ENCODE results near the gene TWNK.

Gene TWNK

GRCh38 chr10:100988166-100988565, 823 bp downstream of the TWNK start:
- Histone ChIP-seq H3K4me3 (ENCODE audit: low read length) (peak overlapping the region; percentile 95), H3K27ac (ENCODE audit: low read depth, low read length) (no peak overlapping the region), H3K27me3 (ENCODE audit: control insufficient read depth, insufficient read depth, low read length) (no peaks in the 10 kb centered on the region), H3K9ac (ENCODE audit: low read length) (no peak overlapping the region), H3K4me1 (ENCODE audit: control insufficient read depth, insufficient read depth, low read length) (peaks cover 14% of the 10 kb centered on the region), H3K36me3 (ENCODE audit: control insufficient read depth, insufficient read depth, low read length) (peaks cover 16% of the 10 kb centered on the region)

- Histone ChIP-seq H3K36me3 (ENCODE audit: control insufficient read depth, insufficient read depth, low read length) (peaks cover 16% of the 10 kb centered on the region), H3K9ac (ENCODE audit: low read length) (no peak overlapping the region), H3K4me3 (ENCODE audit: low read length) (no peak overlapping the region)
Observed at GRCh38 chr10:100989088-100989487, 1.7 kb downstream of the TWNK start.

GRCh38 chr10:100993986-100994708, 6.8 kb downstream of the TWNK start:
- Histone ChIP-seq H3K36me3 (ENCODE audit: control insufficient read depth, insufficient read depth, low read length) (peaks cover 11% of the 10 kb centered on the region), H3K9ac (ENCODE audit: low read length) (no peak overlapping the region)

More at GRCh38 chr10:100989088-100989487, 1.7 kb downstream of the TWNK start:
- Histone ChIP-seq H3K27ac (ENCODE audit: low read depth, low read length) (no peak overlapping the region), H3K4me1 (ENCODE audit: control insufficient read depth, insufficient read depth, low read length) (peaks cover 14% of the 10 kb centered on the region), H3K27me3 (ENCODE audit: control insufficient read depth, insufficient read depth, low read length) (no peaks in the 10 kb centered on the region)

GRCh38 chr10:100995181-100995580, 7.8 kb downstream of the TWNK start:
- Histone ChIP-seq H3K27me3 (ENCODE audit: control insufficient read depth, insufficient read depth, low read length) (no peaks in the 10 kb centered on the region), H3K27ac (ENCODE audit: low read depth, low read length) (no peak overlapping the region), H3K36me3 (ENCODE audit: control insufficient read depth, insufficient read depth, low read length) (peaks cover 11% of the 10 kb centered on the region), H3K4me3 (ENCODE audit: low read length) (no peak overlapping the region), H3K4me1 (ENCODE audit: control insufficient read depth, insufficient read depth, low read length) (peaks cover 10% of the 10 kb centered on the region), H3K9ac (ENCODE audit: low read length) (no peak overlapping the region)

More at GRCh38 chr10:100993986-100994708, 6.8 kb downstream of the TWNK start:
- H3K4me1 ChIP-seq (ENCODE audit: control insufficient read depth, insufficient read depth, low read length), result peaks cover 10% of the 10 kb centered on the region
- H3K4me3 ChIP-seq (ENCODE audit: low read length), result no peak overlapping the region
- H3K27me3 ChIP-seq (ENCODE audit: control insufficient read depth, insufficient read depth, low read length), result no peaks in the 10 kb centered on the region
- H3K27ac ChIP-seq (ENCODE audit: low read depth, low read length), result no peak overlapping the region

GRCh38 chr10:100996678-100997359, 9.5 kb downstream of the TWNK start:
- Histone ChIP-seq H3K36me3 (ENCODE audit: control insufficient read depth, insufficient read depth, low read length) (no peaks in the 10 kb centered on the region), H3K9ac (ENCODE audit: low read length) (peak overlapping the region; percentile 42), H3K27ac (ENCODE audit: low read depth, low read length) (peak overlapping the region; percentile 93), H3K4me3 (ENCODE audit: low read length) (peak overlapping the region; percentile 79), H3K4me1 (ENCODE audit: control insufficient read depth, insufficient read depth, low read length) (peaks cover 22% of the 10 kb centered on the region), H3K27me3 (ENCODE audit: control insufficient read depth, insufficient read depth, low read length) (no peaks in the 10 kb centered on the region)

- Histone ChIP-seq H3K36me3 (ENCODE audit: control insufficient read depth, insufficient read depth, low read length) (no peaks in the 10 kb centered on the region), H3K27ac (ENCODE audit: low read depth, low read length) (peak overlapping the region; percentile 93), H3K4me3 (ENCODE audit: low read length) (peak overlapping the region; percentile 79), H3K9ac (ENCODE audit: low read length) (peak overlapping the region; percentile 50), H3K4me1 (ENCODE audit: control insufficient read depth, insufficient read depth, low read length) (peaks cover 30% of the 10 kb centered on the region), H3K27me3 (ENCODE audit: control insufficient read depth, insufficient read depth, low read length) (no peaks in the 10 kb centered on the region)
Observed at GRCh38 chr10:100997360-100998182, 10.2 kb downstream of the TWNK start.

- peaks cover 5% of the 10 kb centered on the region for H3K36me3 ChIP-seq (ENCODE audit: control insufficient read depth, insufficient read depth, low read length)
- peaks cover 30% of the 10 kb centered on the region for H3K4me1 ChIP-seq (ENCODE audit: control insufficient read depth, insufficient read depth, low read length)
- H3K27ac ChIP-seq (ENCODE audit: low read depth, low read length), result peak overlapping the region; percentile 93
- no peaks in the 10 kb centered on the region for H3K27me3 ChIP-seq (ENCODE audit: control insufficient read depth, insufficient read depth, low read length)
- H3K4me3 ChIP-seq (ENCODE audit: low read length), result peak overlapping the region; percentile 79
- H3K9ac ChIP-seq (ENCODE audit: low read length), result peak overlapping the region; percentile 59
Observed at GRCh38 chr10:100998183-100998990, 11.0 kb downstream of the TWNK start.

- no peaks in the 10 kb centered on the region for H3K27me3 ChIP-seq (ENCODE audit: control insufficient read depth, insufficient read depth, low read length)
- peak overlapping the region; percentile 68 for H3K9ac ChIP-seq (ENCODE audit: low read length)
- H3K36me3 ChIP-seq (ENCODE audit: control insufficient read depth, insufficient read depth, low read length), result peaks cover 10% of the 10 kb centered on the region
- peak overlapping the region; percentile 79 for H3K4me3 ChIP-seq (ENCODE audit: low read length)
- peak overlapping the region; percentile 93 for H3K27ac ChIP-seq (ENCODE audit: low read depth, low read length)
- H3K4me1 ChIP-seq (ENCODE audit: control insufficient read depth, insufficient read depth, low read length), result peaks cover 30% of the 10 kb centered on the region
Observed at GRCh38 chr10:100998991-100999741, 11.8 kb downstream of the TWNK start.

GRCh38 chr10:100999742-101000126, 12.4 kb downstream of the TWNK start, which contains the start of gene LZTS2:
LZTS2 (plus strand) TSS chr10:100999808; CDS start chr10:101002539, 2,731 bp downstream.
- peaks cover 30% of the 10 kb centered on the region for H3K4me1 ChIP-seq (ENCODE audit: control insufficient read depth, insufficient read depth, low read length)
- peaks cover 10% of the 10 kb centered on the region for H3K36me3 ChIP-seq (ENCODE audit: control insufficient read depth, insufficient read depth, low read length)

GRCh38 chr10:101000127-101000914, 13.0 kb downstream of the TWNK start:
- Histone ChIP-seq H3K4me1 (ENCODE audit: control insufficient read depth, insufficient read depth, low read length) (peaks cover 30% of the 10 kb centered on the region), H3K27ac (ENCODE audit: low read depth, low read length) (peak overlapping the region; percentile 93), H3K27me3 (ENCODE audit: control insufficient read depth, insufficient read depth, low read length) (no peaks in the 10 kb centered on the region), H3K9ac (ENCODE audit: low read length) (peak overlapping the region; percentile 79), H3K36me3 (ENCODE audit: control insufficient read depth, insufficient read depth, low read length) (peaks cover 15% of the 10 kb centered on the region), H3K4me3 (ENCODE audit: low read length) (peak overlapping the region; percentile 76)

More at GRCh38 chr10:100999742-101000126, 12.4 kb downstream of the TWNK start, which contains the start of gene LZTS2:
- peak within 1 kb of the TSS; percentile 79 for H3K9ac ChIP-seq (ENCODE audit: low read length)
- no peaks in the 10 kb centered on the region for H3K27me3 ChIP-seq (ENCODE audit: control insufficient read depth, insufficient read depth, low read length)
- H3K4me3 ChIP-seq (ENCODE audit: low read length), result peak within 1 kb of the TSS; percentile 79
- H3K27ac ChIP-seq (ENCODE audit: low read depth, low read length), result peak within 1 kb of the TSS; percentile 93
